ENCODE data around the gene ZNF606. TPM values are rescaled to one million over a fixed set of nuclear protein-coding genes. Genes with fewer than 3 reads are reported as not detected.

Gene ZNF606
- total RNA-seq, 1 donor from 2014 or later: 15.4 TPM

DNA sequence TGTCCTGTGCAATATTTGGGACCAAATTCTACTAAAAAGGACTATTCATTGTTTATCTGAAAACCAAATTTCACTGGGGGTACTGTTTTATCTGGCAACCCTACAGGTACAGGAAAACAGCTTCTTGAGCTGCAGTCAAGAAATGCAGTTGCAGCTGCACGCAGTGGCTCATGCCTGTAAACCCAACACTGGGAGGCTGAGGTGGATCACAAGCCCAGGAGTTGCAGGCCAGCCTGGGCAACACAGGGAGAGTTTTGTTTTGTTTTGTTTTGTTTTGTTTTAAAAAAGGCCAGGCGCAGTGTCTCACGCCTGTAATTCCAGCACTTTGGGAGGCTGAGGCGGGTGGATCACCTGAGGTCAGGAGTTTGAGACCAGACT, 19.7 kb upstream of the ZNF606 start:
- no peak for DNase-seq
- Histone ChIP-seq H3K4me1 (no peaks in the 10 kb centered on the region), H3K36me3 (no peaks in the 10 kb centered on the region), H3K27me3 (no peaks in the 10 kb centered on the region), H3K27ac (no peak overlapping the region), H3K4me3 (no peak overlapping the region), H3K9me3 (no peaks in the 10 kb centered on the region)
- TF ChIP-seq CTCF (IDR thresholded peaks at IDR 0.05): no peak
- intact Hi-C loops (cut with DNase I): loop anchor here (10.0 kb wide), 1 partner anchor 133 kb away; the partner anchor contains the start of gene ZNF329
- ATAC-seq: no peak

GRCh38 chr19:58021541-58022282, 19.1 kb upstream of the ZNF606 start:
- H3K27ac ChIP-seq: no peak overlapping the region
- H3K4me3 ChIP-seq: no peak overlapping the region
- no peaks in the 10 kb centered on the region for H3K4me1 ChIP-seq
- H3K9me3 ChIP-seq: no peaks in the 10 kb centered on the region
- ATAC-seq (peak; percentile 85), DNase-seq (no peak)
- intact Hi-C loops (cut with DNase I): loop anchor here (10.0 kb wide), 1 partner anchor 133 kb away; the partner anchor contains the start of gene ZNF329
- TF ChIP-seq CTCF (IDR thresholded peaks at IDR 0.05): peak; percentile 63
- H3K36me3 ChIP-seq: no peaks in the 10 kb centered on the region
- no peaks in the 10 kb centered on the region for H3K27me3 ChIP-seq

GRCh38 chr19:58020129-58020528, 17.5 kb upstream of the ZNF606 start:
- Histone ChIP-seq H3K27me3 (no peaks in the 10 kb centered on the region), H3K9me3 (no peaks in the 10 kb centered on the region), H3K4me3 (no peak overlapping the region), H3K36me3 (no peaks in the 10 kb centered on the region), H3K4me1 (no peaks in the 10 kb centered on the region), H3K27ac (no peak overlapping the region)
- ATAC-seq (no peak), DNase-seq (no peak)
- intact Hi-C loops (cut with DNase I): loop anchor here (10.0 kb wide), 1 partner anchor 135 kb away; the partner anchor contains the start of gene ZNF329
- no peak for TF ChIP-seq CTCF (IDR thresholded peaks at IDR 0.05)

DNA sequence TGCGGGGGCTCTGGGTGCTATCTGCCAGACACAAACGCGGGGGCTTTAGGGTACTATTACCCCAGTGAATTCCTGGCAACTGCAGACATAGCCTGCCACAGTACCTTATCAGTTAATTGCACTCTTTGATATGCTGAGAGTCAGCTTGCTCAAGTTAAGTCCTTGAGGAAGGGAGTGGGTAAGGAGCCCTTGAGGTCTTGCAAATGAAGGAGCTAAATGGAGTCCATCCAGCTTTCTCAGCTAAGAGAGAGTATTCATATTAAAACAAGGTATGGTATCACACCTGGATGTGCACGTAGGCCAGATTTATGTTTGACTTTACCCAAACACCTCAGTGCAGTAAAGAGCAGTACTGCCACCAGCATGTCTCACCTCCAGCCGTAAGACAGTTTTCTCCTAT, 11.5 kb upstream of the ZNF606 start:
- DNase-seq (no peak), ATAC-seq (no peak)
- no peak for TF ChIP-seq CTCF (IDR thresholded peaks at IDR 0.05)
- H3K36me3 ChIP-seq: no peaks in the 10 kb centered on the region
- no peaks in the 10 kb centered on the region for H3K4me1 ChIP-seq
- no peak overlapping the region for H3K27ac ChIP-seq
- intact Hi-C loops (cut with DNase I): no loop called here
- H3K27me3 ChIP-seq: no peaks in the 10 kb centered on the region
- no peak overlapping the region for H3K4me3 ChIP-seq
- H3K9me3 ChIP-seq: peaks cover 33% of the 10 kb centered on the region

GRCh38 chr19:58010507-58010906, 7.9 kb upstream of the ZNF606 start:
- Histone ChIP-seq H3K4me1 (no peaks in the 10 kb centered on the region), H3K27ac (no peak overlapping the region), H3K36me3 (peaks cover 6% of the 10 kb centered on the region), H3K4me3 (no peak overlapping the region), H3K27me3 (no peaks in the 10 kb centered on the region), H3K9me3 (peaks cover 69% of the 10 kb centered on the region)
- intact Hi-C loops (cut with DNase I): no loop called here
- no peak for ATAC-seq
- no peak for TF ChIP-seq CTCF (IDR thresholded peaks at IDR 0.05)
- no peak for DNase-seq
